GM23338 (cell line): Measurements from ENCODE around the gene PIP5K1A. TPM values are rescaled to one million over a fixed set of nuclear protein-coding genes. Genes with fewer than 3 reads are reported as not detected.

Source experiments
- ATAC-seq: fragments of 200-7000 bp; cut with Tn5 transposase; 3 replicates; pipeline ENCODE4 v1.9.1; 2020
- DNase-seq: peaks from one replicate; pipeline ENCODE4 v3.0.0-alpha.2; 2015; ENCODE audit warnings: low spot score
- H2AFZ ChIP-seq: fragments of 200-600 bp; sonication (generic); 2 replicates; pipeline ENCODE4 v1.8.0; 2016; ENCODE audit warnings: antibody characterized with exemption, mild to moderate bottlenecking, moderate library complexity
- H3F3A ChIP-seq: fragments of 200-600 bp; sonication (generic); replicated peaks from 2 replicates; pipeline ENCODE4 v1.8.0; 2017; ENCODE audit warnings: antibody characterized with exemption, mixed run types, low read depth
- H3K27ac ChIP-seq: fragments of 200-600 bp; sonication (generic); 2 replicates; pipeline ENCODE4 v1.6.1; 2016; ENCODE audit warnings: low read depth
- H3K27me3 ChIP-seq: fragments of 200-600 bp; sonication (generic); 2 replicates; pipeline ENCODE4 v1.8.0; 2016; ENCODE audit warnings: mild to moderate bottlenecking, mixed run types, moderate library complexity; ENCODE audit not compliant: insufficient read depth
- H3K36me3 ChIP-seq: fragments of 200-600 bp; sonication (generic); 2 replicates; pipeline ENCODE4 v1.8.0; 2016; ENCODE audit warnings: mild to moderate bottlenecking; ENCODE audit not compliant: insufficient read depth
- H3K4me1 ChIP-seq: fragments of 200-600 bp; sonication (generic); 2 replicates; pipeline ENCODE4 v1.8.0; 2016; ENCODE audit warnings: mild to moderate bottlenecking, moderate library complexity; ENCODE audit not compliant: insufficient read depth
- H3K4me2 ChIP-seq: fragments of 200-600 bp; sonication (generic); 2 replicates; pipeline ENCODE4 v1.7.1; 2017; ENCODE audit warnings: mixed run types
- H3K4me3 ChIP-seq: fragments of 200-600 bp; sonication (generic); 2 replicates; pipeline ENCODE4 v1.6.1; 2016; ENCODE audit warnings: mixed run types
- H3K79me2 ChIP-seq: fragments of 200-600 bp; sonication (generic); replicated peaks from 2 replicates; pipeline ENCODE4 v1.8.0; 2017; ENCODE audit warnings: mild to moderate bottlenecking; ENCODE audit not compliant: insufficient read depth
- H3K9me2 ChIP-seq: fragments of 200-600 bp; sonication (generic); 2 replicates; pipeline ENCODE4 v1.8.0; 2017; ENCODE audit not compliant: insufficient read depth
- H4K20me1 ChIP-seq: fragments of 200-600 bp; sonication (generic); replicated peaks from 2 replicates; pipeline ENCODE4 v1.8.0; 2017; ENCODE audit warnings: mild to moderate bottlenecking; ENCODE audit not compliant: insufficient read depth
- H3K27ac Mint-ChIP-seq: 2 replicates; pipeline ENCODE4 v1.8.0; 2020; ENCODE audit warnings: inconsistent platforms, mild to moderate bottlenecking, moderate library complexity, mixed read lengths
- H3K27me3 Mint-ChIP-seq: 3 replicates; pipeline ENCODE4 v1.8.0; 2022; ENCODE audit warnings: low read depth, mild to moderate bottlenecking, moderate library complexity, mixed read lengths, inconsistent platforms; ENCODE audit not compliant: insufficient read depth, poor library complexity
- H3K36me3 Mint-ChIP-seq: 3 replicates; pipeline ENCODE4 v1.8.0; 2021; ENCODE audit warnings: low read depth, mild to moderate bottlenecking, inconsistent platforms, moderate library complexity, mixed read lengths
- H3K4me1 Mint-ChIP-seq: 3 replicates; pipeline ENCODE4 v1.8.0; 2020; ENCODE audit warnings: mild to moderate bottlenecking, inconsistent platforms, mixed read lengths
- H3K4me3 Mint-ChIP-seq: 3 replicates; pipeline ENCODE4 v1.8.0; 2021; ENCODE audit warnings: moderate library complexity, mild to moderate bottlenecking, inconsistent platforms, mixed read lengths
- H3K9me3 Mint-ChIP-seq: 3 replicates; pipeline ENCODE4 v1.8.0; 2020; ENCODE audit warnings: moderate library complexity, mild to moderate bottlenecking, inconsistent platforms, mixed read lengths
- CREB1 ChIP-seq: fragments of 250-450 bp; sonication (Bioruptor Pico); IDR thresholded peaks from 2 replicates; pipeline ENCODE4 v1.5.0; 2020; ENCODE audit warnings: low read depth, mild to moderate bottlenecking, moderate library complexity
- CTCF ChIP-seq, 2 experiments: fragments of 200-600 bp in 1 of 2; sonication (generic) in 1 of 2; conservative IDR thresholded peaks; 2 replicates each; pipeline versions ENCODE4 v1.5.1 to v1.6.1; 2016 to 2017; ENCODE audit warnings: antibody characterized with exemption in 2 of 2, low read depth in 2 of 2, mild to moderate bottlenecking in 2 of 2, moderate library complexity in 1 of 2
- EZH2phosphoT487 ChIP-seq: fragments of 200-600 bp; sonication (generic); IDR thresholded peaks from one replicate; pipeline ENCODE4 v1.8.1; 2018; ENCODE audit warnings: antibody characterized with exemption; ENCODE audit not compliant: unreplicated experiment
- JUNB ChIP-seq: IDR thresholded peaks from one replicate; pipeline ENCODE4 v1.6.1; 2016; ENCODE audit warnings: antibody characterized with exemption; ENCODE audit not compliant: unreplicated experiment
- NANOG ChIP-seq: IDR thresholded peaks from 2 replicates; pipeline ENCODE4 v1.6.1; 2016; ENCODE audit warnings: antibody characterized with exemption, borderline replicate concordance
- POLR2AphosphoS5 ChIP-seq: IDR thresholded peaks from 2 replicates; pipeline ENCODE4 v1.6.1; 2016; ENCODE audit warnings: antibody characterized with exemption, low read depth
- STAT1 ChIP-seq: IDR thresholded peaks from one replicate; pipeline ENCODE4 v1.6.1; 2016; ENCODE audit warnings: antibody characterized with exemption; ENCODE audit not compliant: unreplicated experiment
- ZNF114 ChIP-seq: fragments of 250-450 bp; sonication (Bioruptor Pico); IDR thresholded peaks from 2 replicates; pipeline ENCODE4 v1.5.0; 2020; ENCODE audit warnings: mild to moderate bottlenecking, moderate library complexity
- ZNF462 ChIP-seq: fragments of 250-450 bp; sonication (Bioruptor Pico); IDR thresholded peaks from 2 replicates; pipeline ENCODE4 v1.5.0; 2020; ENCODE audit warnings: mild to moderate bottlenecking, moderate library complexity
- polyA plus RNA-seq: library from polyadenylated mRNA; unstranded; fragments of >200 nt; fragmentation: Nextera tagmentation; extraction: Ambion mirVana; gene quantifications from 2 replicates; pipeline ENCODE4 v1.2.1, GENCODE V29; 2016
- total RNA-seq: library from RNA; depleted of rRNA; stranded (reverse); fragments of >200 nt; shearing (Covaris generic); gene quantifications from 2 replicates; pipeline ENCODE4 v1.2.3, GENCODE V29; 2014
- TF ChIP-seq, protein P1 (sequence below): IDR thresholded peaks from one replicate; pipeline ENCODE4 v1.6.1; 2018; ENCODE audit warnings: antibody characterized with exemption; ENCODE audit not compliant: unreplicated experiment
- TF ChIP-seq, protein P2 (sequence below): IDR thresholded peaks from 2 replicates; pipeline ENCODE4 v1.6.1; 2016; ENCODE audit warnings: antibody characterized with exemption

The PIP5K1A gene
- total and polyA plus RNA-seq, 2 experiments from 2014 or later = 23.2 to 63.3 TPM

DNA sequence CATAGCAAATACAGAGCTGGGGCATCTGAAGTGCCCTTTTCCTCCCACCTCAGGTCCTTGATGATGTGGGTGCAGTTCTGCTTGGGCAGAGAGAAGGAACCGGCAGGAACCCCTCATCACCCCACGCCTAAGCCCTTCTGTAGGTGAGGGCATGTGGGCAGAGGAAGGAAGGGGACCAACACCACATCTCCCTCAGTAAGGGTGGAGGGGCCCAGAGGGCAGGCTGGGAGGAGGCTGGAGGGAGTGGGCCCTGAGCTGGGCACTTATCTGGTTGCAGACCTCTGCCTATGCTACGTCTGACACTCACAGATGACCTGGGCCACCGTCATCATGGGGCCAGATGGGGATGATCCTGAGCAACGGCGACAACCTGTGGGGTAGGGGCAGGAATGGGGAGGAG is 94.7 kb downstream of the PIP5K1A start:
- no peak for ATAC-seq
- no peak overlapping the region for H3K4me2 ChIP-seq
- Mint-ChIP-seq H3K27me3 (peaks cover 16% of the 10 kb centered on the region), H3K4me1 (peaks cover 37% of the 10 kb centered on the region), H3K27ac (no peak overlapping the region), H3K4me3 (no peak overlapping the region), H3K36me3 (peaks cover 77% of the 10 kb centered on the region), H3K9me3 (no peaks in the 10 kb centered on the region; the same call in 2 of the 3 replicates)
- peaks cover 30% of the 10 kb centered on the region for H3K4me1 ChIP-seq
- H3K9me2 ChIP-seq = peaks cover 10% of the 10 kb centered on the region; the same call in 1 of the 2 replicates
- H3K4me3 ChIP-seq = no peak overlapping the region
- H3F3A ChIP-seq = peaks cover 18% of the 10 kb centered on the region; the same call in 1 of the 2 replicates
- H3K27ac ChIP-seq = no peak overlapping the region
- no peak overlapping the region for H2AFZ ChIP-seq
- no peaks in the 10 kb centered on the region for H3K79me2 ChIP-seq
- no peaks in the 10 kb centered on the region for H3K27me3 ChIP-seq
- no peak for DNase-seq
- H3K36me3 ChIP-seq = peaks cover 6% of the 10 kb centered on the region
- TF ChIP-seq POLR2AphosphoS5 = no peak
- TF ChIP-seq, protein P1, sequence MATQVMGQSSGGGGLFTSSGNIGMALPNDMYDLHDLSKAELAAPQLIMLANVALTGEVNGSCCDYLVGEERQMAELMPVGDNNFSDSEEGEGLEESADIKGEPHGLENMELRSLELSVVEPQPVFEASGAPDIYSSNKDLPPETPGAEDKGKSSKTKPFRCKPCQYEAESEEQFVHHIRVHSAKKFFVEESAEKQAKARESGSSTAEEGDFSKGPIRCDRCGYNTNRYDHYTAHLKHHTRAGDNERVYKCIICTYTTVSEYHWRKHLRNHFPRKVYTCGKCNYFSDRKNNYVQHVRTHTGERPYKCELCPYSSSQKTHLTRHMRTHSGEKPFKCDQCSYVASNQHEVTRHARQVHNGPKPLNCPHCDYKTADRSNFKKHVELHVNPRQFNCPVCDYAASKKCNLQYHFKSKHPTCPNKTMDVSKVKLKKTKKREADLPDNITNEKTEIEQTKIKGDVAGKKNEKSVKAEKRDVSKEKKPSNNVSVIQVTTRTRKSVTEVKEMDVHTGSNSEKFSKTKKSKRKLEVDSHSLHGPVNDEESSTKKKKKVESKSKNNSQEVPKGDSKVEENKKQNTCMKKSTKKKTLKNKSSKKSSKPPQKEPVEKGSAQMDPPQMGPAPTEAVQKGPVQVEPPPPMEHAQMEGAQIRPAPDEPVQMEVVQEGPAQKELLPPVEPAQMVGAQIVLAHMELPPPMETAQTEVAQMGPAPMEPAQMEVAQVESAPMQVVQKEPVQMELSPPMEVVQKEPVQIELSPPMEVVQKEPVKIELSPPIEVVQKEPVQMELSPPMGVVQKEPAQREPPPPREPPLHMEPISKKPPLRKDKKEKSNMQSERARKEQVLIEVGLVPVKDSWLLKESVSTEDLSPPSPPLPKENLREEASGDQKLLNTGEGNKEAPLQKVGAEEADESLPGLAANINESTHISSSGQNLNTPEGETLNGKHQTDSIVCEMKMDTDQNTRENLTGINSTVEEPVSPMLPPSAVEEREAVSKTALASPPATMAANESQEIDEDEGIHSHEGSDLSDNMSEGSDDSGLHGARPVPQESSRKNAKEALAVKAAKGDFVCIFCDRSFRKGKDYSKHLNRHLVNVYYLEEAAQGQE = no peak
- TF ChIP-seq EZH2phosphoT487 = no peak
- TF ChIP-seq CREB1 (CRISPR knock-in tag) = no peak
- no peak for TF ChIP-seq NANOG
- TF ChIP-seq, protein P2, sequence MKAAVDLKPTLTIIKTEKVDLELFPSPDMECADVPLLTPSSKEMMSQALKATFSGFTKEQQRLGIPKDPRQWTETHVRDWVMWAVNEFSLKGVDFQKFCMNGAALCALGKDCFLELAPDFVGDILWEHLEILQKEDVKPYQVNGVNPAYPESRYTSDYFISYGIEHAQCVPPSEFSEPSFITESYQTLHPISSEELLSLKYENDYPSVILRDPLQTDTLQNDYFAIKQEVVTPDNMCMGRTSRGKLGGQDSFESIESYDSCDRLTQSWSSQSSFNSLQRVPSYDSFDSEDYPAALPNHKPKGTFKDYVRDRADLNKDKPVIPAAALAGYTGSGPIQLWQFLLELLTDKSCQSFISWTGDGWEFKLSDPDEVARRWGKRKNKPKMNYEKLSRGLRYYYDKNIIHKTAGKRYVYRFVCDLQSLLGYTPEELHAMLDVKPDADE = no peak
- TF ChIP-seq STAT1 = no peak
- no peak for TF ChIP-seq CTCF (conservative IDR thresholded peaks at IDR 0.05; ENCODE audit: low read depth in 2 of 2)
- no peak for TF ChIP-seq ZNF462 (CRISPR knock-in tag)
- TF ChIP-seq JUNB = no peak
- TF ChIP-seq ZNF114 (CRISPR knock-in tag) = no peak
- 0 out of 2 replicates have a peak, but pooled peaks cover 3% of the 10 kb centered on the region for H4K20me1 ChIP-seq
